CD4-positive, alpha-beta T cell (primary cell): ENCODE data around the gene RRM2. TPM values are rescaled to one million over a fixed set of nuclear protein-coding genes. Genes with fewer than 3 reads are reported as not detected.

Experiments used
- ATAC-seq: fragments of 200-7000 bp; cut with Tn5 transposase; one replicate; pipeline ENCODE4 v1.10.0; 2022; ENCODE audit warnings: mild to moderate bottlenecking; ENCODE audit not compliant: poor library complexity
- CTCF ChIA-PET: fragments of 350-600 bp; sonication (Branson Sonifier 250); formaldehyde crosslinking; loops from one replicate; lab custom pipeline; 2021; ENCODE audit warnings: antibody characterized with exemption, inconsistent platforms; lab: Charles Lee
- POLR2A ChIA-PET: fragments of 350-600 bp; sonication (Branson Sonifier 250); formaldehyde crosslinking; loops from one replicate; lab custom pipeline; 2021; ENCODE audit warnings: antibody characterized with exemption, inconsistent platforms; lab: Charles Lee
- DNase-seq, 14 experiments: peaks; one replicate each; pipeline ENCODE4 v3.0.0-alpha.2; 2013 to 2020; ENCODE audit warnings: mixed read lengths in 2 of 14
- H3K27ac ChIP-seq, 2 donors: one replicate each; pipeline versions ENCODE4 v1.5.1 to v1.7.0; 2013; ENCODE audit warnings: low read length in 2 of 2, low read depth in 1 of 2, mild to moderate bottlenecking in 1 of 2
- H3K27me3 ChIP-seq, 2 experiments: 1 replicate in 1 of 2; 2 replicates in 1 of 2; pipeline versions ENCODE4 v1.6.1 to v1.7.0; 2013; ENCODE audit warnings: low read length in 2 of 2, control low read depth in 1 of 2, mild to moderate bottlenecking in 1 of 2, moderate library complexity in 1 of 2; ENCODE audit not compliant: insufficient read depth in 2 of 2, control insufficient read depth in 1 of 2
- H3K36me3 ChIP-seq: one replicate; pipeline ENCODE4 v1.6.1; 2013; ENCODE audit warnings: low read length, control low read depth; ENCODE audit not compliant: insufficient read depth
- H3K4me1 ChIP-seq: one replicate; pipeline ENCODE4 v1.6.1; 2013; ENCODE audit warnings: low read length, control low read depth; ENCODE audit not compliant: insufficient read depth
- H3K4me3 ChIP-seq: one replicate; pipeline ENCODE4 v1.5.1; 2013; ENCODE audit warnings: mild to moderate bottlenecking, low read length, moderate library complexity
- H3K9me3 ChIP-seq, 2 experiments: 1 replicate in 1 of 2; 2 replicates in 1 of 2; pipeline versions ENCODE4 v1.6.1 to v1.7.0; 2013; ENCODE audit warnings: low read length in 2 of 2, mild to moderate bottlenecking in 2 of 2, control low read depth in 1 of 2, moderate library complexity in 1 of 2; ENCODE audit not compliant: control insufficient read depth in 1 of 2, insufficient read depth in 1 of 2
- H3K27ac Mint-ChIP-seq: one replicate; pipeline ENCODE4 v1.8.0; 2020; ENCODE audit warnings: mixed read lengths
- H3K27me3 Mint-ChIP-seq: one replicate; pipeline ENCODE4 v1.8.0; 2021; ENCODE audit warnings: mixed read lengths
- H3K36me3 Mint-ChIP-seq: one replicate; pipeline ENCODE4 v1.8.0; 2021; ENCODE audit warnings: low read depth, mixed read lengths
- H3K4me1 Mint-ChIP-seq: one replicate; pipeline ENCODE4 v1.8.0; 2021; ENCODE audit warnings: low read depth, mixed read lengths
- H3K4me3 Mint-ChIP-seq: one replicate; pipeline ENCODE4 v1.8.0; 2020; ENCODE audit warnings: mild to moderate bottlenecking, mixed read lengths
- H3K9me3 Mint-ChIP-seq: one replicate; pipeline ENCODE4 v1.8.0; 2020; ENCODE audit warnings: mixed read lengths
- intact Hi-C, 2 experiments: fragments of 100-400 bp; cut with DNase I in 1 of 2; cut with micrococcal nuclease in 1 of 2; formaldehyde crosslinking; loops; one replicate each; pipeline versions ENCODE4 v1.15.1 to v1.9.0; 2023 to 2025; cut with DNase I, micrococcal nuclease
- total RNA-seq, 174 experiments: library from RNA in 2 of 174; stranded (reverse) in 2 of 174; gene quantifications; one replicate each; pipeline ENCODE4 v1.2.3 and lab custom pipeline; 2021 to 2026
- TF ChIP-seq, protein P1 (sequence below): fragments of 200-600 bp; IDR thresholded peaks from one replicate; pipeline ENCODE4 v1.8.0; 2022; ENCODE audit warnings: antibody characterized with exemption, mild to moderate bottlenecking

Gene RRM2
- total RNA-seq, 2 experiments from 2014 or later, result 1.4 to 1.6 TPM

DNA sequence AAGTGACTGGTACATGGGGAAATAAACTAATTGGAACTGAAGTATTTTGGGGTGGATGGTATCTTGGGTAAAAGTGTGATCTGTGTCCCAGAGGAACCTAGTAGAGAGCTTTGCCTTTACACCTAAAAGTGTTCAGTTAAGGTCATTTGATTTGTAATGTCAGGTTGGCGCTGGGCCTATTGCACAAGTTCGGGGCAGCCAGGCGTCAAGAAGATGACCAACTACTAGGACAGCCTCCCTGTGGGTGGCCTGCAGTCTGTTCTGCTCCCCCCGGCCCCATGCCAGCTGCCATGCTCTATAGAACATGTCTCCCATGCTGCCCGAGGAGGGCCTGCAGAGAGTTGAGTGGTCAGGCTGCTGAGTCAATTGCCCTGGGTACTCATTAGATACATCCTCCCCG is 10.1 kb downstream of the RRM2 start:
- TF ChIP-seq, protein P1, sequence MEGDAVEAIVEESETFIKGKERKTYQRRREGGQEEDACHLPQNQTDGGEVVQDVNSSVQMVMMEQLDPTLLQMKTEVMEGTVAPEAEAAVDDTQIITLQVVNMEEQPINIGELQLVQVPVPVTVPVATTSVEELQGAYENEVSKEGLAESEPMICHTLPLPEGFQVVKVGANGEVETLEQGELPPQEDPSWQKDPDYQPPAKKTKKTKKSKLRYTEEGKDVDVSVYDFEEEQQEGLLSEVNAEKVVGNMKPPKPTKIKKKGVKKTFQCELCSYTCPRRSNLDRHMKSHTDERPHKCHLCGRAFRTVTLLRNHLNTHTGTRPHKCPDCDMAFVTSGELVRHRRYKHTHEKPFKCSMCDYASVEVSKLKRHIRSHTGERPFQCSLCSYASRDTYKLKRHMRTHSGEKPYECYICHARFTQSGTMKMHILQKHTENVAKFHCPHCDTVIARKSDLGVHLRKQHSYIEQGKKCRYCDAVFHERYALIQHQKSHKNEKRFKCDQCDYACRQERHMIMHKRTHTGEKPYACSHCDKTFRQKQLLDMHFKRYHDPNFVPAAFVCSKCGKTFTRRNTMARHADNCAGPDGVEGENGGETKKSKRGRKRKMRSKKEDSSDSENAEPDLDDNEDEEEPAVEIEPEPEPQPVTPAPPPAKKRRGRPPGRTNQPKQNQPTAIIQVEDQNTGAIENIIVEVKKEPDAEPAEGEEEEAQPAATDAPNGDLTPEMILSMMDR, result no peak
- DNase-seq (no peak), ATAC-seq (no peak)
- Histone ChIP-seq H3K4me1 (no peaks in the 10 kb centered on the region), H3K27me3 (no peaks in the 10 kb centered on the region), H3K27ac (no peak overlapping the region), H3K4me3 (no peak overlapping the region), H3K9me3 (no peaks in the 10 kb centered on the region), H3K36me3 (no peaks in the 10 kb centered on the region)
- no peaks in the 10 kb centered on the region for H3K36me3 Mint-ChIP-seq
- H3K27ac Mint-ChIP-seq, result no peak overlapping the region
- no peaks in the 10 kb centered on the region for H3K27me3 Mint-ChIP-seq
- ChIA-PET POLR2A (no interaction called here), CTCF (interaction anchor here (2.4 kb wide), 1 partner anchor 8 kb away, joined by 8 read pairs; no protein-coding TSS in a partner anchor)
- intact Hi-C loops, result no loop called here
- H3K4me1 Mint-ChIP-seq, result no peaks in the 10 kb centered on the region
- H3K4me3 Mint-ChIP-seq, result no peak overlapping the region
- no peaks in the 10 kb centered on the region for H3K9me3 Mint-ChIP-seq

GRCh38 chr2:10132996-10133647 is 10.6 kb downstream of the RRM2 start:
- H3K4me1 Mint-ChIP-seq, result no peaks in the 10 kb centered on the region
- ATAC-seq (no peak), DNase-seq (no peak)
- ChIA-PET CTCF (interaction anchor here (2.4 kb wide), 1 partner anchor 9 kb away, joined by 8 read pairs; no protein-coding TSS in a partner anchor), POLR2A (interaction anchor here (0.6 kb wide), 1 partner anchor 1624 kb away, joined by 3 read pairs; no protein-coding TSS in a partner anchor)
- H3K27ac Mint-ChIP-seq, result no peak overlapping the region
- no peaks in the 10 kb centered on the region for H3K9me3 Mint-ChIP-seq
- H3K27me3 Mint-ChIP-seq, result no peaks in the 10 kb centered on the region
- H3K27ac ChIP-seq, result no peak overlapping the region
- H3K4me3 ChIP-seq, result no peak overlapping the region
- no peaks in the 10 kb centered on the region for H3K36me3 Mint-ChIP-seq
- intact Hi-C loops, result no loop called here
- H3K36me3 ChIP-seq, result no peaks in the 10 kb centered on the region
- no peaks in the 10 kb centered on the region for H3K4me1 ChIP-seq
- no peaks in the 10 kb centered on the region for H3K27me3 ChIP-seq
- no peak overlapping the region for H3K4me3 Mint-ChIP-seq
- TF ChIP-seq, protein P1, result no peak
- no peaks in the 10 kb centered on the region for H3K9me3 ChIP-seq

DNA sequence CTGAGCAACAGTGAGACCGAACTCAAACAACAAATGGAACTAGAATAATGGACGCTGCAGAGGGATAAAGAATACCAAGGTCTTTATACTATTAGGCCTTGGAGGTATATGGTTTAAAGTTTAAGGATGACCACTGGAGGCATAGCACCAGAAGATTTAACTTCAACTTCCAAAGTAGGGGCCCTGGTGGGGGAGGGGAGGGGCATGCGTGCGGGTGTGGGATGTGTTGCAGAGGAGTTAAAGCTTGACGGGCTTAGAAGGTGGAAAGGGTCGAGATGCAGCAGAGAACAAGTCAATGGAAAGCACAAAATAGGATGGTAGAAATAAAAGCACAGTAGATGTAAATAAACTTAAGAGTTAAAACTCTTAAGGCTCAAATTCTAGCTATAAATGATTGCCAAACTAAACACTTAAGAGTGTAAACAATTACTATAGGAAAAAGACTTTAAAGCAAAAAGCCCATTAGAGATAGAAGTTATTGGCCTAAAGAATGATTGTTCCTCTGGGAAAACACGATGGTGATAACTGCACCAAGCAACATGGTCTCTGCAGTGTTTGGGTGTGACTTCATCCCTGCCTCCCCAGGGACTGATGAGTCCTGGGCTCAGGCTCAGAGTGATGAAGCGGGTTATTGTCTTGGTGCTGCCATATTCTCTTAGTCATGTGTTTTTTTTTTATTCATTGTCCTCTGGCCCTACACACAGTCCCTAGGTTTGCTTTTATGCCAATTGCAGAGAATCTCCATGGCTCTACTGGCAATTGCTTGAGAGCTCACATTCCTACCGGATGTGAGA is 13.0 kb downstream of the RRM2 start:
- Mint-ChIP-seq H3K36me3 (no peaks in the 10 kb centered on the region), H3K27me3 (no peaks in the 10 kb centered on the region), H3K9me3 (no peaks in the 10 kb centered on the region), H3K4me1 (peaks cover 2% of the 10 kb centered on the region), H3K27ac (no peak overlapping the region), H3K4me3 (no peak overlapping the region)
- intact Hi-C loops, result no loop called here
- no peaks in the 10 kb centered on the region for H3K36me3 ChIP-seq
- ChIA-PET CTCF (interaction anchor here (0.8 to 1.5 kb wide), 2 partner anchors 38 to 63 kb away, joined by 3 to 4 read pairs; no protein-coding TSS in a partner anchor), POLR2A (no interaction called here)
- H3K4me3 ChIP-seq, result no peak overlapping the region
- no peaks in the 10 kb centered on the region for H3K4me1 ChIP-seq
- H3K9me3 ChIP-seq, result no peaks in the 10 kb centered on the region
- no peak overlapping the region for H3K27ac ChIP-seq
- H3K27me3 ChIP-seq, result no peaks in the 10 kb centered on the region
- TF ChIP-seq, protein P1, result no peak
- ATAC-seq, result no peak
- no peak for DNase-seq
